ENCODE results near the gene CFD.
"Not testable (repeated sequence)": the region's sequence is repeated elsewhere in the genome, so short reads cannot be mapped to it uniquely, and the experiment has no call there.

CFD gene

DNA sequence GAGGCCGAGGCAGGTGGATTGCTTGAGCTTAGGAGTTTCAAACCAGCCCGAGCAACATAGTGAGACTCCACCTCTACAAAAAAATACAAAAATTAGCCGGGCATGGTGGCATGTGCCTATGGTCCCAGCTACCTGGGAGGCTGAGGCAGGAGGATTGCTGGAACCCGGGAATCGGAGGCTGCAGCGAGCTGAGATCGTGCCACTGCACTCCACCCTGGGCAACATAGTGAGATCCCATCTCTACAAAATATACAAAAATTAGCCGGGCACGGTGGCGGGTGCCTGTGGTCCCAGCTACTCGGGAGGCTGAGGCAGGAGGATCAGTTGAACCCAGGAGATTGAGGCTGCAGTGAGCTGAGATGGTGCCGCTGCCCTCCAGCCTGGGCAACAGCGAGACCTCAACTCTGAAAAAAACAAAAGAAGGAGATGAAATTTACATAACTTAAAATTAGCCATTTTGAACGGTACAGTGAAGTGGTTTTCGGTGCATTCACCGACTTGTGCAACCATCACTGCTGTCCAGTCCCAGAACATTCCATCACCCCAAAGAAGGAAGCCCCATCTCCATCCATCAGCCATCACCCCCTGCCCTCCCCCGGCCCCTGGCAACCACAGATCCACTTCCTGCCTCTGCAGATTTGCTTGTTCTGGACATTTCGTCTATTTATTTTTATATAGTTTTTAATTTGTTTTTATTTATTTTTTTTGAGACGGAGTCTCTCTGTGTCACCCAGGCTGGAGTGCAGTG, 33.4 kb upstream of the CFD start:
- no peak for DNase-seq

DNA sequence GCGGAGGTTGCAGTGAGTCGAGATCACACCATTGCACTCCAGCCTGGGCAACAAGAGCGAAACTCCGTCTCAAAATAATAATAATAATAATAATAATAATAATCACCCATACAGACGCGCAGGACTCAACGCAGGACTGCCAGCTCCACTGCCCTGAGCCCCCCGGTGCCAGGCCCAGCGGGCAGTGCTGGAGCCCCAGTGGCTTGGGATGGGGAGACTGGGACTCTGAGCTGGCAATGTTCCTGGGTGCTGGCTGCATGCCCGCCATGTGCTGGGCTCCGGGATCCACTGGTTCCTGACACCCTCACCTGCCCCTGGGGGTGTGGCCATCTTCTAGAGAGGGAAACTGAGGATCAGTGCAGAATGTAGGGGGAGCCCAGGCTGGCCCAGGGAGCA, 32.2 kb upstream of the CFD start:
- DNase-seq = no peak

DNA sequence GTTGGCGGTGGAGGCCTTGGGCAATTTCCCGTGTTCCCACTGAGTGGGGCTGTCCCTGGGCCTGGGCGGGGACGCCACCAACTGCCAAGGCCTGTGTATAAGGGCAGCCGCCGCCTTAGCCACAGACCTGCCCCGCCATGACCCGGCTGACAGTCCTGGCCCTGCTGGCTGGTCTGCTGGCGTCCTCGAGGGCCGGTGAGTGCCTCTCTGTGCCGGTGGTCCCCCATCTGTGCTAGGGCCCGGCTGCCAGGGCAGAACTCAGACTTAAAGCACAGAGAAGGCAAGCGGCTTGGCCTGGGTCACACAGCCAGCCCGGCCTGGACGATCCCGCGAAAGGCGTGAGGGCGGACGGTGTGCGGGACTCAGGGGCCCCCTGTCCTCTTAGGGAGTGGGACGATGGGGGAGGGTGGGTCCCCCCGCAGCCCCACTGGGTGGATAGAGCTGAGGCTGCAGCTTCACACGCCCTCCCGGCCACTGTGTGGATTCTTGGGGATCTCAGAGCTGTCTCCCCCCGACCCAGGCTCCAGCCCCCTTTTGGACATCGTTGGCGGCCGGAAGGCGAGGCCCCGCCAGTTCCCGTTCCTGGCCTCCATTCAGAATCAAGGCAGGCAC, 31.6 kb upstream of the CFD start, which contains the start of gene AZU1:
TSS of gene AZU1 (plus strand) at position 128 of the 612 bp plus-strand sequence. CDS start at position 138, 10 bp downstream.
- no peak for DNase-seq

DNA sequence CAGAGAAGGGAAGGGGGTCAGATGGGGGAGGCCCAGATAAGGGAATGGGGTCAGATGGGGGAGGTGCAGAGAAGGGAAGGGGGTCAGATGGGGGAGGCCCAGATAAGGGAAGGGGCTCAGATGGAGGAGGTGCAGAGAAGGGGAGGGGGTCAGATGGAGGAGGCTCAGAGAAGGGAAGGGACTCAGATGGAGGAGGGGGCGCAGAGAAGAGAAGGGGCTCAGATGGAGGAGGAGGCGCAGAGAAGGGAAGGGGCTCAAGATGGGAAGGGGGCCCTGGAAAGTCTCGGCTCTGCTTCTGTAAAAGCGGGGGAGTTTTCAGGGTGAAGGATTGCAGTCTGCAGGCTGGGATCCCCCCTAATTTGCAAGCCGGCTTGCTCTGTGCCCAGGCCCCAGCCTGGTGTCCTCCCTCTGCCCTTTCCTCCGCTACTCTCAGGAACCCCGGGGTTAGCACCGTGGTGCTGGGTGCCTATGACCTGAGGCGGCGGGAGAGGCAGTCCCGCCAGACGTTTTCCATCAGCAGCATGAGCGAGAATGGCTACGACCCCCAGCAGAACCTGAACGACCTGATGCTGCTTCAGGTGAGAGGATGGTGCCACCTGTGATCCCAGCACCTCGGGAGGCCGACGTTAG, 30.2 kb upstream of the CFD start:
- DNase-seq = no peak

DNA sequence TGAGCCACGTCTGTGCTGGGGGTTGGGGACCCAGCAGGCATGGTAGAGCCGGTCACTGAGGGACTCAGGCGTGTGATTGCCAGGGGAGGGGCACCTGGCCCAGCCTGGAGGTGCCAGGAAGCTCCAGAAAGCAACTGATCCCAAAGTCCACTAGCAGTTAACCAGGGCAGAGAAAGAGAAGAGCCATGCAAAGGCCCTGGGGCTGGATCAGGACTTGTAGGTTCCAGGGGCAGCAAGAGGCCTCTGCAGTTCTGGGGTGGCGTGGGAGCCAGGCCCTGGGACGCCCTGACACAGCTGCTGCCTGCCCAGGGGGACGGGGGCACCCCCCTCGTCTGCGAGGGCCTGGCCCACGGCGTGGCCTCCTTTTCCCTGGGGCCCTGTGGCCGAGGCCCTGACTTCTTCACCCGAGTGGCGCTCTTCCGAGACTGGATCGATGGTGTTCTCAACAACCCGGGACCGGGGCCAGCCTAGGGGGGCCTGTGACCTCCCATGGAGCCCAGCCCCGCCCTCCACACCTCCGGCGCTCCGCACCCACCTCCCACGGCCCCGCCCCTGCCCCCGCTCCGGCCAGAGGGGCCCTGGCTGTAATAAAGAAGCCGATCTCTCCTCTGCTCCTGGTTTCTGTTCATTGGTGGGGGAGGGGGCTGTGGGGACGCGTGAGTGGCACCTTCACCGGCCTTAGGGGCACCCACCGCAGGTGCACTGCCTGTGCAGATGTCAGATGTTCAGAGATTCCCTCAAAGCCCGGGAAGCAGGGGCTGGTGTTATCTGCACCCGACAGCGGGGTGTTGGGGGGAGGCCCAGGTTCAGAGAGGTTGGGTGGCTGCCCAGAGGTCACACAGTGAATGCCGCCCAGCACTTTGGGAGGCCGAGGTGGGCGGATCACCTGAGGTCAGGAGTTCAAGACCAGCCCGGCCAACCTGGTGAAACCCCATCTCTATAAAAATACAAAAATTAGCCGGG, 27.8 kb upstream of the CFD start:
- no peak for DNase-seq

DNA sequence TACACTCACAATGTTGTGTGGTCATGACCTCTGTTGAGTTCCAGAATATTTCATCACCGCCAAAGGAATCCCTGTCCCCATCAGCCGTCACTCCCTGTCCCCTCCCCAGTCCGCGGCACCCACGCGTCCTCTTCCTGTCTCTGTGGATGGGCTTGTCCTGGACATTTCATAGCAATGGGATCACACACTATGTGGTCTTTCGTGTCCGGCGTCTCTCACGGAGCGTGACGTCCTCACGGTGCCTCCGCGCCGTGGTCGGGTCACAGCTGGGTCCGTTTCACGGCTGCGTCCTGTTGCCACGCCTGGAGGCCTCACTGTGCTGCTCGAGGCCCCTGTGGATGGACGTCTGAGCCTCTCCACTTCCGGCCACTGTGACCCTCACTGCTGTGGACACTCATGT, 25.2 kb upstream of the CFD start:
- no peak for DNase-seq

DNA sequence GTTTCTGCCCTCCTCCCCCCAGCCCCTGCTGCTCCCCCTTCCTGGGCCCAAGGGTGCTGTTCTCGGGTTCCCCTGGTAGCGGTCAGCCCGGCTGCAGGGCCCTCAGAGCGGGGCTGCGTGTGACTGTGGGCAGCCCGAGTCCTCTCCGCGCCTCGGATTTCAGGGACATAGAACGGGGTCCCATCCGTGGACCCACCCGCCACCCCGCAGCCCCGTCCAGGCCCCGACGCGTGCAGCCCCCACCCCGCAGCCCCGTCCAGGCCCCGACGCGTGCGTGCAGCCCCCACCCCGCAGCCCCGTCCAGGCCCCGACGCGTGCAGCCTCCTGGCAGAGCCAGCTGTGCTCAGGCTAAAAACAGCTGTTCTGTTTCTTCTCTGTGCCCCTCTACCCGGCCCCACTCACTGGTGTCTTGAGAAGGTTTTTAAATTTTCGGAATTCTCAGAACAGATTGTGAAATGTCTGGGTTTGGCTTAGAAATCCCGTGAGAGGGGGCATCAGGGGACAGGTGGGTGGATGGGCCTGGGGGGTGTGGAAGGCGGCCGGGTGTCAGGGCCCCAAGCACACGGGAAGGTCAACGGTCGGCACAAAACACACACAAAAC, 24.2 kb upstream of the CFD start:
- no peak for DNase-seq

DNA sequence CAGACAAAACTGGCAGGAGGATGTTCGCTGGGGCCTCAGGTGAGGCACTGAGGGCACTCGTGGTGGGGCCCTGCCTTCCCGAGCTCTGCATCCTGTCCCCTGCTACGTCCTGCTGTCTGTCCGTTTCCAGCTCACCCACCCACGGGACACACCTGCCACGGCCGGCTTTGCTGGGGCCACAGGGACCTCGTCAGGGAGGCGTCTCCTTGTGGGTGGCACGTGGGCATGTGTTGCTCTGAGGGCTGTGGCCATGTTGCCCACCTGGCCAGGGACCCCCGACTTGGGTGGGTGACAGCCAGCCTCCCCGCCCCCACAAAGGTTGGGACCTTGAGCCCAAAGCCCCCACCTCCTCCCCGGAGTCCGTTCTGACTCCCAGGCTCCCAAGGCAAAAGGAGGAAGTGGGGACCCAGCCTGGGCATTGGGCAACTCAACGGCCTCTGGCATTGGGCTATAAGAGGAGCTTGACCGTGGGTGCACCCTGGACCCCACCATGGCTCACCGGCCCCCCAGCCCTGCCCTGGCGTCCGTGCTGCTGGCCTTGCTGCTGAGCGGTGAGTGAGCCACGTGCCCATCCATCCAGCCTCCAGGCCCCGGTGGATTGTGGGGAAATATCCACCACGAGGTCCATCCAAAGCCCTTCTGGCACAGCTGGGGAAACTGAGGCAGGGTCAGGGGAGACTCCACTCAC, 18.8 kb upstream of the CFD start, which contains the start of gene PRTN3:
TSS of gene PRTN3 (plus strand) at position 481 of the 688 bp plus-strand sequence. CDS start at position 491, 10 bp downstream.
- no peak for DNase-seq

DNA sequence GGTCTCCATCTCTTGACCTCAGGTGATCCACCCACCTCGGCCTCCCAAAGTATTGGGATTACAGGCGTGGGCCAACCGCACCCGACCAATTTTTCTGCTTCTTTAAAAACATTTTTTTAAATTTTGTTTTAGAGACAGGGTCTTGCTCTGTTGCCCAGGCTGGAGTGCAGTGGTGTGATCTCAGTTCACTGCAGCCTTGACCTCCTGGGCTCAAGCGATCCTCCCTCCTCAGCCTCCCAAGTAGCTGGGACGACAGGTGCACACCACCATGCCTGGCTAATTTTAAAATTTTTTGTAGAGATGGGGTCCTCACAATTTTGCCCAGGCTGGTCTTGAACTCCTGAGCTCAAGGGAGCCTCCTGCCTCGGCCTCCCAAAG, 16.7 kb upstream of the CFD start:
- not testable (repeated sequence) for DNase-seq

DNA sequence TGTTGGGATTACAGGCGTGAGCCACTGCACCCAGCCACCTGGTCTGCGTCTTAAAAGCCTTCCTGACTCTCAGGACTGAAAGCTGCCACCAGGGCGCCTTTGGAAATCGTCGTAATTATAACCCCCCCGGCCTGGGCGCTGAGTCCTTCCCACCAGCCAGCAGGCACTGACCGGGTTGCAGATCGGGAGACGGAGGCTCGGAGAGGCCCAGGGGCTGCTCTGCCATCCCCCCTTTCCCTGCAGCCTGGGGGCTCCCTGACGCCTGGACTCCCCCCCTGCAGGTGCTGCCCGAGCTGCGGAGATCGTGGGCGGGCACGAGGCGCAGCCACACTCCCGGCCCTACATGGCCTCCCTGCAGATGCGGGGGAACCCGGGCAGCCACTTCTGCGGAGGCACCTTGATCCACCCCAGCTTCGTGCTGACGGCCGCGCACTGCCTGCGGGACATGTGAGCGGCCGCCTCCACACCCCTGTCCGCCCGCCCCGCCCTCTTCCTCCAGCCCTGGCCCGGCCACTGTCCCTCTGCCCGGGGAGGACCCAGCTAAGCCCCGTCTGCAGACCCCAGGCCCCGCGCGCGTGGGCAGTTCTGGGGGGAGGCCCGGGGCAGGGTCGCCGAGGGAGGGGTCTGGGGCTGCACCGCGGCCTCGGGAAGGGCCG, 16.2 kb upstream of the CFD start:
- peak; percentile 15 for DNase-seq

DNA sequence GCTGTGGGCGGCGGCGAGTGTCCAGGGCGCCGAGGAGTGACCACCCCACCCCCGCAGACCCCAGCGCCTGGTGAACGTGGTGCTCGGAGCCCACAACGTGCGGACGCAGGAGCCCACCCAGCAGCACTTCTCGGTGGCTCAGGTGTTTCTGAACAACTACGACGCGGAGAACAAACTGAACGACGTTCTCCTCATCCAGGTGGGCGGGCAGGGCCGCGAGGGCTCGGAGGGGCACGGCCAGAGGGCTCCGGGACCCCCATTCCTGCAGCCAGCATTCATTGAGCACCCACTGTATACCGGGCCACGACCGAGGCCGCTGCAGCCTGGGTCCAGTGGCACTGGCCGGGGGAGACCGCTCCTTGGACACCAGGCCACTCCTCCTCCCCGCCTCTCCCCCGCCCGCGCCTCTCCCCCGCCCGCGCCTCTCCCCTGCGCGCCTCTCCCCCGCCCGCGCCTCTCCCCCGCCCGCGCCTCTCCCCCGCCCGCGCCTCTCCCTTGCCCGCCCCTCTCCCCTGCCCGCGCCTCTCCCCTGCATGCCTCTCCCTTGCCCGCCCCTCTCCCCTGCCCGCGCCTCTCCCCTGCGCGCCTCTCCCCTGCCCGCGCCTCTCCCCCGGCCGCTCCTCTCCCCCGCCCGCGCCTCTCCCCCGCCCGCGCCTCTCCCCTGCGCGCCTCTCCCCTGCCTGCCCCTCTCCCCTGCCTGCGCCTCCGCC, 15.5 kb upstream of the CFD start:
- DNase-seq = no peak

DNA sequence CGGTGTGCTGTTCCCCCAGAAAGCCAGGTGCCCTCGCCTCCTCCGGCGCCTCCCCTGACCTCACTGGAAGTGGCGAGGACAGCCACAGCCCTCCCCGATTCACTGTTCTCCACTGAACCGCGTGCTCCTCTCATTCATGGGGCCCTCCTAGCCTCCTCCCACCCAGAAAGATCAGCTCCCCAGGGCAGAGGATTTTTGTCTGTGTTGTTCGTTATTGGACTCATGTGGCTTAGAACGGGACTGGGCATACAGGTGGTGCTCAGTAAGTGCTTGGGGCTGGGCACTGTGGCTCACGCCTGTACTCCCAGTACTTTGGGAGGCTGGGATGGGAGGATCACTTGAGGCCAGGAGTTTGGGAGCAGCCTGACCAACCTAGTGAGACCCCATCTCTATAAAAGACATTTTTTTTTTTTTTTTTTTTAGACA, 14.9 kb upstream of the CFD start:
- no peak for DNase-seq

DNA sequence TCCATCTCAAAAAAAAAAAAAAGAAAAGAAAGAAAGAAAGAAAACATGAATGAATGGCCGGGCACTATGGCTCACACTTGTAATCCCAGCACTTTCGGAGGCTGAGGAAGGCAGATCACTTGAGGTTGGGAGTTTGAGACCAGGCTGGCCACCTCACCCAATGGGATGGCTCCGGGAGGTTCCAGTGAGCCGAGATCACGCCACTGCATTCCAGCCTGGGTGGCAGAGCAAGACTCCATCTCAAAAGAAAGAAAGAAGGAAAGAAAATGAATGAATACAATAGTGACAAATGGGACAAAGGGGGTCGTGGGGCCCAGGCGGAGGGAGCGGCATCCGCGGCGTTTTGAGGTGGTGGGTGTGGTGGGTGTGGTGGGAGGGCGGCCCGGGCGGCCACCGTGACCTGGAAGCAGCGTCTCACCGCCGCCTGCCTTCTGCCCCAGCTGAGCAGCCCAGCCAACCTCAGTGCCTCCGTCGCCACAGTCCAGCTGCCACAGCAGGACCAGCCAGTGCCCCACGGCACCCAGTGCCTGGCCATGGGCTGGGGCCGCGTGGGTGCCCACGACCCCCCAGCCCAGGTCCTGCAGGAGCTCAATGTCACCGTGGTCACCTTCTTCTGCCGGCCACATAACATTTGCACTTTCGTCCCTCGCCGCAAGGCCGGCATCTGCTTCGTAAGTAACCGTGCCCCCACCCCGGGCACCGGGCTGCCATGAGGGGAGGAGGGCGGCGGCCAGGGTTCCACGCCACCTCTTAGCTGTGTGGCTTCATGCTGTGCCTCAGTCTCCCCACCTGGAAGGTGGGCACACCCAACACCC, 13.6 kb upstream of the CFD start:
- no peak for DNase-seq

DNA sequence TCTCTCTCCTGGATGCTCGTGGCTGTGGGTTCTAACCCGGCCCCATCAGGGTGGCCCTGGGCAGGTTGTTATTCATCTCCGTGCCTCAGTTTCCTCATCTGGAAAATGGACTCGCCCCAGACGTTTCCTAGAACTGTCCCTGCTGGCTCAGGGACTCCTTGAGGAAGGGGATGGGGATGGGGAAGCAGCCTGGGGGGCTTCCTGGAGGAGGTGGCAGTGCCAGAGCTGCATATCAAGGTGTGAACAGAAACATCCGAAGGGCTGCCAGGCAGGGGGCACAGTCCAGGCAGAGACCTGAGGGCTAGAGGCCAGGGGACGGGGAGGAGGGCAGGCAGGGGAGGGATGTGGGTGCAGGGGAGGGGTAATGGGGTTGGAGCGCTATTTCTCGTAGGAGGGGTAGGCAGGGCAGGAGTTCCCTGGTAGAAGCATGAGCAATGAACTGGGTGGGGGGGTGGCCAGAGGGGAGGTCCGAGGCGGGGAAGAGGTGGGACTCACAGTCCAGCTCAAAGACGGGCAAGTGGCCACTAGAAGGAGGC, 11.0 kb upstream of the CFD start:
- DNase-seq = no peak

DNA sequence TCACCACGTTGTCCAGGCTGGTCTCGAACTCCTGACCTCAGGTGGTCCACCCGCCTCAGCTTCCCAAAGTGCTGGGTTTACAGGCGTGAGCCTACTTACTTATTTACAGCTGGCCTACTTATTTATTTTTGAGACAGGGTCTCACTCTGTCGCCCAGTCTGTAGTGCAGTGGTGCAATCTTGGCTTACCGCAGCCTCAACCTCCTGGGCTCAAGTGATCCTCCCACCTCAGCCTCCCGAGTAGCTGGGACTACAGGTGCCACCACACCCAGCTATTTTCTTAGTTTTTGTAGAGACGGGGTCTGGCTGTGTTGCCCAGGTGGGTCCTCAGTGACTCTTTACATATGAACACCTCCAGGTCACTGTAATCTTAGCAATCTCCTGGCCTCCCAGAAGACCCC, 10.3 kb upstream of the CFD start:
- not testable (repeated sequence) for DNase-seq

DNA sequence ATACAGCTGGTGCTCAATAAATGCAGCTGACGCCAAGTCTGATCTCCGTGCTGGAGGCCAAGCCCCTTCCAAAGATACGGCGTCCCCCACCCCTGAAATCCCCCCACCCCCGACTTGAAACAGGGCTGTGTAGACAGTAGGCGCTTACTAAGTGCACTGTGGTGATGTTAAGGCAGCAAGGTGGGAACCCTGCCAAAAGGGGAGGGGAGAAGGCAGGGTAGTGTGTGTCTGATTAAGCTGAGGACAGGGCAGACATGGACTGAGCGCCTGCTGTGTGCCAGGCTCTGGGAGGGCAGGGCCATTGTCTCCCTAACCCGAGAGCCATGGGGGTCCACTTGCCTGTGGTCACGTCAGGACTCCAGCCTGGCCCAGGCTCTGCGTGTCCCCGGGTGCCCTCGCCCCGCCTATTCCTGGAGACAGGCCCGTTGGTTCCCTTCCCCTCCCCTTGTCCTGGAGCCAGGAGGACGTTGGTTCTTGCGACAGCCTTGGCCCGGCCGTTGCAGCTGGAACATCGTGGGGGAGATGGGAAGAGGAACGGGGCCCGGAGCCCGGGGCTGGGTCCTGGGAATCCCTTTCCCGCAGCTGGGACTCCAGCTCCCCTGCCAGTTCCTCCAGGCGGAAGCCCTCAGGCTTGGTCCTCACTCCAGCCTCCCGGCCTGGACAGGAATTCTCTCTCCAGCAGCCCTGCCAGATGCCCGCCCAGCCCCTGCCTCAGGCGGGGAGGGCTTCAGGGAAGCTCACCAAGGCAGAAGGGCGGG, 9.1 kb upstream of the CFD start:
- no peak for DNase-seq

DNA sequence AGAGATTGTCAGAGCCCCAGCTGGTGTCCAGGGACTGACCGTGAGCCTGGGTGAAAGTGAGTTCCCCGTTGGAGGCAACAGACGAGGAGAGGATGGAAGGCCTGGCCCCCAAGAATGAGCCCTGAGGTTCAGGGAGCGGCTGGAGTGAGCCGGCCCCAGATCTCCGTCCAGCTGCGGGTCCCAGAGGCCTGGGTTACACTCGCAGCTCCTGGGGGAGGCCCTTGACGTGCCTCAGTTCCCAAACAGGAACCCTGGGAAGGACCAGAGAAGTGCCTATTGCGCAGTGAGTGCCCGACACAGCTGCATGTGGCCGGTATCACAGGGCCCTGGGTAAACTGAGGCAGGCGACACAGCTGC, 8.5 kb upstream of the CFD start:
- DNase-seq = no peak

DNA sequence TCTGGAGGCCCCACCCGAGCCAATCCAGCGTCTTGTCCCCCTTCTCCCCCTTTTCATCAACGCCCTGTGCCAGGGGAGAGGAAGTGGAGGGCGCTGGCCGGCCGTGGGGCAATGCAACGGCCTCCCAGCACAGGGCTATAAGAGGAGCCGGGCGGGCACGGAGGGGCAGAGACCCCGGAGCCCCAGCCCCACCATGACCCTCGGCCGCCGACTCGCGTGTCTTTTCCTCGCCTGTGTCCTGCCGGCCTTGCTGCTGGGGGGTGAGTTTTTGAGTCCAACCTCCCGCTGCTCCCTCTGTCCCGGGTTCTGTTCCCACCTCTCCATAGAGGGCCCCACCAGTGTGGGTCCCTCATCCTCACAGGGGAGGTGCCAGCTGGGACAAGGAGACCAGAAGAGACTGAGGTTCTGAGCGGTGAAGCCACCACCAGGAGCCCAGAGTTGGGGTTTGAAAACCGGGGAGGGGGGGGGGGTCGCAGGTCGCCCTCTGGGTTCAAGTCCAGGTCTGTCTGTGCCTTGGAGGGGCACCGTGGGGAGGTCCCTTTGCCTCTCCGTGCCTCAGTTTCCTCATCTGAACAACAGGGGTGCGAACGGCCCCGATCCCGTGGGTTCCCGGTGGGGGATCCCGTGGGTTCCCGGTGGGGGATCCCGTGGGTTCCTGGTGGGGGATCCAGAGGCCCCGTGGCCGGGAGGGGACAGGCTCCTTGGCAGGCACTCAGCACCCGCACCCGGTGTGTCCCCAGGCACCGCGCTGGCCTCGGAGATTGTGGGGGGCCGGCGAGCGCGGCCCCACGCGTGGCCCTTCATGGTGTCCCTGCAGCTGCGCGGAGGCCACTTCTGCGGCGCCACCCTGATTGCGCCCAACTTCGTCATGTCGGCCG, 7.1 kb upstream of the CFD start, which contains the start of gene ELANE:
TSS of gene ELANE (plus strand) at position 168 of the 878 bp plus-strand sequence. CDS start at position 194, 26 bp downstream.
- no peak for DNase-seq

Measured in activated naive CD4-positive, alpha-beta T cell treated with anti-CD3 and anti-CD28 coated beads, Interleukin-2, amount 50 U/mL, for 16 hours (primary cell).